Stimulated activated CD8-positive, alpha-beta memory T cell treated with anti-CD3 and anti-CD28 coated beads, Interleukin-15, amount 100 ng/mL, for 1 hour (primary cell): Measurements from ENCODE around the gene FRMD4A.
"Not testable (repeated sequence)": the region's sequence is repeated elsewhere in the genome, so short reads cannot be mapped to it uniquely, and the experiment has no call there.

ENCODE experiments used
- DNase-seq: peaks from one replicate; pipeline ENCODE4 v3.0.0-alpha.2; 2020; ENCODE audit warnings: low read depth

Gene FRMD4A

DNA sequence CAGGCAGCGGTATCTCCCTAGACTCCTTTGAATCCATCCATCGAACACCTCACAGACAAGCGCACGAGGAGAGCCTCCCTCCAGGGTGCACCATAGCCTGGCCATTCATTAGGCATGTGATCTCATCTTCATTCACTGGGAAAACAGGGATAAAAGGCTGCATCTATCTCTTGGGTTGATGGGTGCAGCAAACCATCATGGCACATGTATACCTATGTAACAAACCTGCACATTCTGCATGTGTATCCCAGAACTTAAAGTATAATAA, 552.1 kb downstream of the FRMD4A start:
- DNase-seq, result not testable (repeated sequence)

DNA sequence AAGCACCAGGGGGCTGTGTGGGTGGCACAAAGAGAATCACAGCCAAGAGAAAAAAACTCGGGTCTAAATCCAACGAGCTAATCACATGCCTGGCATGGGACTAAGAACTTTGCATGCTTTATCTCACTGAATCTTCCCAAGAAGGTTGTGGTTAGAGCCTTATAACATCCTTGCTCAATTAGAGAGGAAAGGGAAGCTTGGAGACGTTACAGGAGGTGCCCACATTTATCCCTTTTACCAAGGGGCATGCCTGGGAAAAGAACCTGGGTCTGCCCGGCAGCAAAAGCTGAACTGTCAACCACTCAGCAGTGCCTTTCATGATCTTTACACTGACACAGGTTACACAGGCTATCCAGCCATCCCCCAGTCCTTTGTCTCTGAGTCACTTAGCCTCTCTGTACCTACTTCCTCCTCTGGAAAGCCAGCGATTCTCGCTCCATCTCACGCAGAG, 553.8 kb downstream of the FRMD4A start:
- no peak for DNase-seq

DNA sequence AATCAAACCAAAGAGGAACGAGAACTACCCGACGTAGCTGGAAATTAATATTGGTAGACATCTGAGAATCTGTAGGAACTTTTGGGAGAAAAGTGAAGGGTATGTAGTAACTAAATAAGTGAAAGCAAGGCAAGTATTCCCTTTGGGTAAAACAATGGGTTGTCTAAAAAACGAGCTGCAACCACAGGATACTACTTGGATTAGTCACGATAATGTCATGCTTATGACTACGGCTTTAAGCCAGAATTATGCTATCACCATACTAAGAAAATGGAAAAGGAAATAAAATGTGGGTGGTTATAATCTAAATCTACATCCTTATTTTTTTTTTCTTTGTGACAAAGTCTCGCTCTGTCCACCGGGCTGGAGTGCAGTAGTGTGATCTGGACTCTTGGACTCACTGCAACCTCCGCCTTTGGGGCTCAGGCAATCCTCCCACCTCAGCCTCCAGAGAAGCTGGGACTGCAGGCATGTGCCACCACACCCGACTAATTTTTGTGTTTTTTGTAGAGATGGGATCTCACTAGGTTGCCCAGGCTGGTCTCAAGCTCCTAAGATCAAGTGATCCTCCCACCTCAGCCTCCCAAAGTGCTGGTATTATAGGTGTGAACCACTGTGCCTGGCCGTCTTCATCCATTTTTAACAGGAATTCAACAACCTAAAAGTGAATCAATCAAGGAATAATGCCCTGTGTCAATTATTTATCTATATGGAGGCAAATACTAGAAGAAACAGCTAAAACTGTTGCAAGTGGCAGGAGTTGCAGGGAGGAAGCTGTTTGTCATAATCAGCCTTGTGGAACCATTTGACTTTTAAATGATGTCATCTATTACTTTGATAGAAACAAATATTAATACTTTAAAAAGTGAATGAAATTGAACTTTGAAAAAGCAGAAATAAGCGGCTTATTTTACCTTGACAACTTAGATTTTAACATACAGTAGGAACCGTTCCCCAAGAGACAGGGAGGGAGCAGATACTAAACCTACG, 554.6 kb downstream of the FRMD4A start:
- no peak for DNase-seq

DNA sequence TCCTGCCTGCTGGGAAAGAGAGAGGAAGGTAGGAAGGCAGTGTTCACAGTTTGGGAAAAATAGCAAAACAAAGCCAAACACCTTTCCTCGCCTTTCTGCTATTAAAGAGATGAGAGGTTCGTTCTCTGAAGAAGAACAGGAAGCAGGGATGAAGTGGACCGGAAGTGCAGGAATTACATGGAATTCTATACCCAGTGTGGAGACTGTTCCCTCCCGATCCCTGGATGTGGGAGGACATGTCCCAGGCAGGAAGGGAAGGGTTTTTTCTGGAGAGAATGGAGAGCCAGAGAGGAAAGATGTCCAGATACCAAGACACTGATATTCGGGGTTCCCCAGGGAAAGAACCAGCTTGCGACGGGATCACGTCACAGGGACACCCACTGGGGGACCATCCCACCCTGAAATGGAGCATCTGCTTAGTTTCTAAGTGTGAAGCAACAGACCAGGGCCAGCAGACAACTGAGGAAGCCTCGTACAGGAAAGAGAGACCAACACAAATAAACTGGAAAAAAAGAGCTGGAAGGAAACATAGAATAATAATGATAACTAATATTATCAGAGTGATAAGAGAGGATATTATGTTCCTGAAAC, 556.3 kb downstream of the FRMD4A start:
- no peak for DNase-seq

DNA sequence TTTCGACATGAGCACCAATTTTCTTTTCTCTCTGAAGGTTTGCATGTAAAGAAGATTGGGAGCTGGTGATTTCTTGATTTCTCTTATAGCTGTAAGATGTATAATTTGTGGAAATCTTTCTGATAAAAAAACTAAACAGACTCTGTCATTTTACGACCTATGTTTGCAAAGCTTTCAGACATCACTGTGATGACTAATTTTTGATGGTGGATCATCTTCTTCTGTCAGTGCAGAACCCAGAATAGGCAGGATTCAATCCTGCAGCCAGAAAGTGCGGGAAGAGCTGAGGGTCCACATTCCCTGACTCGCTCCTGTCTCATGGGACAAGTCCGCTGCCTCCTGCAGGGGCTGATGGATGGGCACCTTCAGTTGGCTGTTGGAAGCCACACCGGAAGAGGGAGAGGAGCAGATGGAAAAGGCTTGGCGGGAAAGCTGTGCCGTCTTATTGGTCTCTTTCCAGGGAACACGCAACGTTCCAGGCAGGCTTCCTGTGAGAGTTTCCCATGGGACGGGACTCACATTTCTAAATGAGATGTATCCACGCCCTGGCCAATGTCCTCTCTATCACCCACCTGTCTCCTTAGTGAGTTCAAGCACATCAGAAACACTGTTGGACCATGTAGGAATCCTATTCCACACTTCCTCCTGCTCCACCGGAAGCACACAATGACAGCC, 557.1 kb downstream of the FRMD4A start:
- no peak for DNase-seq

DNA sequence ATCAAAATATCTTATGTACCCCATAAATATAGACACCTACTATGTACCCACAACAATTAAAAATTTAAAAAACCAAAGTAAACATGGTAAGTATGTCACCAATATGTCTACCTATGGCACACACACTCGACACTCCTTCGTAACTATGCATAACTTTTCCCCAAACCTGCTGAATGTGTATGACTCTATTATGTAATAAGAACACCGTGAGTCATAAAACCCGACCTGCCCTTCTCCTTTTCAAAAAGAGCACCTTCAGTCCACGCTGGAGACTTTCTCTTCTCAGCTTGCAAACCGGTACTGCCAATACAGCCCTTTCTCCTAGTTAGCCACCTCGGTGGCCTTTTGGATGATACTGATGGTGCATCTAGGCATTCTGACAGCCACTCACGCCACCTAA, 557.7 kb downstream of the FRMD4A start:
- no peak for DNase-seq

DNA sequence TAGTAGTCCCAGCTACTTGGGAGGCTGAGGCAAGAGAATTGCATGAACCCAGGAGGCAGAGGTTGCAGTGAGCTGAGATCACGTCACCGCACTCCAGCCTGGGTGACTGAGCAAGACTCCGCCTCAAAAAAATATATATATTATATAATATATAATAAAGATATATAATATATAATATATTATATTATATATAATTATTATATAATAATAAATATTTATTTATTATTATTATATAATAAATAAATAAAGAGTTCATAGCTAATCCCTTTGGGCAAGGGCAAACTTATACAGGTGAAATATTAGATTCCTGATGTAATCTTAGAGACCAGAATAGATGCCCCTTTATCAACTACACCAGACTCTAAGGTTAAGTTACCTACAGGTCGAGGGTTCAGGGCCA, 558.7 kb downstream of the FRMD4A start:
- no peak for DNase-seq

DNA sequence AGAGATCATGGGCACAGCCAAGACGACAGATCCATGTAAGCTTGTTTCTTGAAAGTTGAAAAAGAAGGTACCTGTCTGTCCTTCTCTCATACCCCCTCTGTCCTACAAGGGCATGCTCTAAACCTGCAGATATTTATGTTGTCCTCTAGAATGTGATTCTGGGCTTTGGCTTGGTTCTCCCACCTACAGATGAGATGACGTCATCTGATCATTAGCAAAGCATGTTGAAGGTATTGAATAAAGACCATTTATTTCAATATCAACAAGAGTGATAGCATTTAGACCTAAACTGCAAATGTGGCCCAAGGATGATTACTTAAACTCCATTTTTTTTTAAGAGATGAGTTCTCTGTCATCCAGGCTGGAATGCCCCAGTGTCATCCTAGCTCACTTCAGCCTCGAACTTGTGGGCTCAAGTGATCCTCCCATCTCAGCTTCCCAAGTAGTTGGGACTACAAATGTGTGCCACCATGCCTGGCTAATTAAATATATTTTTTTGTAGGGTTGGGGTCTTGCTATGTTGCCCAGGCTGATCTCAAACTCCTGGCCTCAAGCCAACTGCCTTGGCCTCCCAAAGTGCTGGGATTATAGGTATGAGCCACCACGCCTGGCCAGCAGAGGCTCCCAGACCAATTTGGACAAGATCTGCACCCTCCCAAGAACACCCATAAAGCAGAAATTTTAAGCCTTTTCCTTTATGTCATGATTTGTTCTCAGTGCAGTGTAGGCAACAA, 559.8 kb downstream of the FRMD4A start:
- no peak for DNase-seq

DNA sequence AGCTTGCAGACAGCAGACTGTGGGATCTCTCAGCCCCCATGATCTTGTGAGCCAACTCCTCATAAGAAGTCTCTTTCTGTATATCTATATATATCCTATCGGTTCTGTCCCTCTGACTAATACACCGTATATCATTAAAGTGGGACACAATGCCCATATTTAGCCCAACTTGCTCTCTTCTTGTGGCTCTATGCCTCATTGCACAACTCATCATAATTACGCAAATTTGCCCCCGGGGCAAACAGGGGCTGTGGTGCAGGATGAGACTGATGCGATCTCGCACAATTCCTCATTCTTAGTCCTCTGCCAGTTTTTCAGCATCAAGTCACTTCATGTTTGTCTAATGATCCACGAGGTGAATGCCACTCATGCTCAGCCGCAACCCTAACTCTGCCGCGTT, 560.8 kb downstream of the FRMD4A start:
- no peak for DNase-seq

DNA sequence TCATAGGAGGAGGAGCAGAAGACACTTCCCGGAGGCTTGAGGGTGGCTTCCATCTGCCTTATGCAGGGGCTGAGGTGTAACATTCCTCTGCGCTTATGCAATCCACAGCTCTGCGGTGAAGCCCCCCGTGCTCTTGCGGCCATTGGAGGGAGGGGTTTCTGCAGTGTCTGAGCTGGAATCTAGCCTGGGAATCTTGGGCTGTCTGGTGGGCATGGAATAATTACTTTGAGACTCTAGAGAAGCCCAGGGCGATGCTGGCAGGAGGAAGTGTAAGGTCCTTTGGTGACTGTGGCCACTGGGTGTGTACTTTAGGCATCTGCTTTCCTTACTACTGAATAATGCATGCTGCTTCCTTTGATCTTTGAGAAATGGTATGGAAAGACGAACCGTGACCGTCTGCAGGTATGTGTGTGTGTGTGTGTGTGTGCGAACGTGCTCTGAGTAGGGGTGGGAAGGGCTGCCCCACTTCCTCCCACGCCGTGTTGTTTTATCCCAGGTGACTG, 563.0 kb downstream of the FRMD4A start:
- no peak for DNase-seq

DNA sequence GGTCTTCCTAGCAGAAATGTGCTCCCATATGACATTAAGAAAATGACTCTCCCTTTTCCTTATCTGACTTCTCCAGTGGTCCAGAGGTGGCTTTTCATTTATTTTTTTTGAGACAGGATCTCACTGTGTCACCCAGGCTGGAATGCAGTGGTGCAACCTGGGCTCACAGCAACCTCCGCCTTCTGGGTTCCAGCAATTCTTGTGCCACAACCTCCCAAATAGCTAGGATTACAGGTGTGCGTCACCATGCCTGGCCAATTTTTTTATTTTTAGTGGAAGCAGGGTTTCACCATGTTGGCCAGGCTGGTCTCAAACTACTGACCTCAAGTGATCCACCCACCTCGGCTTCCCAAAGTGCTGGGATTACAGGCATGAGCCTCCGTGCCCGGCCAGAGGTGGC, 563.6 kb downstream of the FRMD4A start:
- DNase-seq, result not testable (repeated sequence)

DNA sequence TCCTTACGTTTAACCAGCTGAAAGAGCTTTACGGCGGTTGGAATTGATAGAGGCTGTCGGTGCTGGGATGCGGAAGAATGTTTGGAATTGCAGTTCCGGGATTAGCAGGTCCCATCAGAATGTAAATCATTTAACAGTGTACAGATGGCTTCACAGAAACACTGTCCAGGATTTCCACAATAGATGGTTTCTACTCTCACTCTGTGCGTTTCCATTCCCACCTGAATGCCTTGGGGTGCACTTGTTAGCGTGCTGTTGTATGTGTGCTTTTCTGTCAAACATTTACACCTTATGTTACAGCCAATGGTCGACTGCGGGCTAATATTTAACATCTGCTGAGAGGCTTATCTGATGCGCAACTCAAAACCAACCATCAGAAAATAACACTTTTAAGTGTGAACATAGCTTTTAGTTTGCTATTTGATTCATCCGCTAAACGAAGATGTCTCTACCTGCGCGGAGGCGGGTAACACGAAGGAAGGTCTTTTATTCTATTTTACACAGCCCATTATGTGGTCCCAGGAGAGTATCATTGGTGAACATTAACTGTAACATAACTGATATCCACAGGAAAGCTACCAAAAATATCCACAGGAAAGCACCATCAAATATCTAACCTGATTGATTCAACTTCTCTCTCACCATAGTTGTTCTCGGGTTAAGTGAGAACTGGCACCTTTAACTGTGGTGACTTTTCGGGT, 564.9 kb downstream of the FRMD4A start:
- no peak for DNase-seq

DNA sequence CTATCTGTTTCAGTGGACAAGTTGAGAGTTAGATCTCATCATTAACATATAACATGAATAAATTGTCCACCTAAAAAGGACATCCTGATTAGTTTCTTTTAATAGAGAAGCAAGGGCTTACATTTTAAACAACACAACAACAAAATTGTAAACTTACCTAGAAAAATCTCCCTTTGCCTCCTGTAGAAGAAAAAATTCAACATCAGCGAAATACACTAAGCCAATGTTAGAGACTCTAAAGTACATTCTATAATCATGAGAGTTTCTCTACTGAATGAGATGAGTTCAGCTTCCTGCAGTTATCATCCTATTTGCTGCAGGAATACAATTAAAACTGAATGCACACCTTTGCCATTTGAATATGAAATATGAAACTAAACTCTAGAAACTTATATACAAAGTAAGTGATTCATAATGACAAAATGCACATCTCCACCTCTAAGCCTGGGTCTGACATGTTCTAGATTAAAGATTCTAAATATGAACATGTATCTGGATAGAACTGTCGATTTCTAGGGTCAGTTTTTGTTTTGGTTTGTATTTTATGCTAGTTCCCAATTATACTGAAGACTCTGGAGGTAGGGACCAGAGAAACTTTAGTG, 569.1 kb downstream of the FRMD4A start:
- DNase-seq, result no peak

DNA sequence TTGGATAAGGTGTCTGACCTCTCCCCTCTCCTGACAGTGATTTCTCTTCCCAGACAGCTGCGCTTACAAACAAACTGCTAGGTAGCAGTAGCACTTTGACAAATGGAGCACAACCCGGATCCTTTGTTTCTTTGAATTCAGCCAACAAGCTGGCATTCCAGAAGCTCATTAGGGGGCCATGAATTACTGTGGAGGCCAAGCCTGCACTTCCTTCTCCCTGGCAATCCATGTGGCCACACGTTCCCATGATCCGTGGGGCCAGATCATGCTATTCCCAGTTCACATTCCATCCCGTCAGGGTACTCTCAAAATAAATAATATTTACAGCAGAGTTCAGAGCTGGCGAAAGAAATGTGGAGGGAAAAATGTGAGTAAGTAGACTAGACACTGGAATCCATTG, 571.6 kb downstream of the FRMD4A start:
- no peak for DNase-seq

DNA sequence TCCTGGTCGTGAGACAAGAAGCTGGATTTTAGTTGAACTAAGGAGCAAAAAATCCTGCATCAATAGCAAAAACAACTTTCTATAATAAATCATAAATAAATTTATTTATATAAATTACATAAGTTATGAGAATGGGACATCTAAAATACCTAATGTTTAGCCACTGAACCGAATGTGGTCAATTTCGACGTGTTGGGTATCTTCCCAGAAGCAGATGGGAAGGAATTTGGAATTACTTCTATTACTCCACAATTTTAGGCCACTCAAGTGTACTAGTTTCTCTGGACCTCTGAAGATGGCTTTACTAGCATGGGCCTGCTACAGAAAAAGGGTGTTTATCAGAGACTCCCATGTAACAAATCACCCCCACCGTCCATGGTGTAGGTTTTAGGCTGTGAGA, 572.0 kb downstream of the FRMD4A start:
- no peak for DNase-seq

DNA sequence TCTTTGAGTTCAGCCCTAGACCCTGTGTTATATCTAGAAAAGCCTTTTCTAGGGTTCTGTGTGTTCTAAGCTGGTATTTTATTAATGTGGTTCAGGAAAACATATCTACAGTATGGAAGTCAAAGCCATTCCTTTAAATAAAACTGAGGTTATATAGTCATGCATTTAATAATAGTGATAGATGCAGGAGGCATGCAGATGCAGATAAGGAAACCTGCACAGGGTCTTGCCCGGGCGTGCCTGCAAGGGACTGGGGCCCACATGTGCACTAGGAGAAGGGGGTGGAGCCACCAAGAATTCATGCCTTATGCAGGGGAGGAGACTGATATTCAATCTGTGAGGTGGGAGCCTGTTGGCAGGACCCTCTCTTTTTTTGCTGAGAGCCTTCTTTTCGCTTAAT, 572.4 kb downstream of the FRMD4A start:
- no peak for DNase-seq

DNA sequence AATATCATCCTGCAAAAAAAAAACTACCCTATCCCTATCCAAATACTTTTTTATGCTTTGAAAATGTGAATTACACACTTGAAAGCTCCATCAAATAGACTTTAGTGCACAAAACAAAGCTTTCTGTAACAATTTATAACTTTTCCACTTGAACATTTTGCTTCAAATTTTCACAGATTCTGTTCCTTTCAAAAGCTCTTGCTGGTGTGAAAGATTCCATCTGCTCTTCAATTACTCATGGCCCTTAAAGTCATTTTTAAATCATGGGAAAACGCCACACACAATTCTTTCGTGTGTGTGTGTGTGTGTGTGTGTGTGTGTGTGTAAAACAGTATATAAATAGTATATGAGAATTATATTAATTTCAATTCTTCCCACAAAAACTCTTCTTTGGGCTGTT, 576.4 kb downstream of the FRMD4A start:
- DNase-seq, result no peak

DNA sequence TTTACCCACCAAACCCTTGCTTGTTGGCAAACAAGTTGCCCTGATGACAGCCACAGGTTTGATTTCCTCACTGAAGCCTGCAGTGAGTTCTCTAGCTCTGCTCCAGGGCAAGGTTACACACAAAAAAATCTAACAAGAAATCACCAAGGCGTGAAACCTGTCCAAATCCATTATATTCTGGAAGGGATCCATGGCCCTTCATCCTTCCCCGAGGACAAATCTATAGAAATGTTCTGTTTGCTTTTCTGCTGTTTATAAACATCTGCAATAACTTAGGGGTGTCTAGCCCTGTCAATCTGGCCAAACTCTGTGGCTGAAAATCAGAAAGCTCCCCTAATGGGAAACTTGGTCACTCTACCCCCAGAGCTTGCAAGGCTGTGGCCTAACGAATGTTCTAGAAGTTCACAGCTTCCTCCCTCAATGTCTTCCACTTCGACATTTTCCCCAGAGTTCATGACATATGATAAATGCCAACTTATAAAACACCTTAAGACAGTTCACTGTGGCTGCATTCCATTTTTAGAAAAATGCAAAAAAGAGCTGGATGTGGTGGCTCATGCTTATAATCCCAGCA, 579.4 kb downstream of the FRMD4A start:
- DNase-seq, result no peak

DNA sequence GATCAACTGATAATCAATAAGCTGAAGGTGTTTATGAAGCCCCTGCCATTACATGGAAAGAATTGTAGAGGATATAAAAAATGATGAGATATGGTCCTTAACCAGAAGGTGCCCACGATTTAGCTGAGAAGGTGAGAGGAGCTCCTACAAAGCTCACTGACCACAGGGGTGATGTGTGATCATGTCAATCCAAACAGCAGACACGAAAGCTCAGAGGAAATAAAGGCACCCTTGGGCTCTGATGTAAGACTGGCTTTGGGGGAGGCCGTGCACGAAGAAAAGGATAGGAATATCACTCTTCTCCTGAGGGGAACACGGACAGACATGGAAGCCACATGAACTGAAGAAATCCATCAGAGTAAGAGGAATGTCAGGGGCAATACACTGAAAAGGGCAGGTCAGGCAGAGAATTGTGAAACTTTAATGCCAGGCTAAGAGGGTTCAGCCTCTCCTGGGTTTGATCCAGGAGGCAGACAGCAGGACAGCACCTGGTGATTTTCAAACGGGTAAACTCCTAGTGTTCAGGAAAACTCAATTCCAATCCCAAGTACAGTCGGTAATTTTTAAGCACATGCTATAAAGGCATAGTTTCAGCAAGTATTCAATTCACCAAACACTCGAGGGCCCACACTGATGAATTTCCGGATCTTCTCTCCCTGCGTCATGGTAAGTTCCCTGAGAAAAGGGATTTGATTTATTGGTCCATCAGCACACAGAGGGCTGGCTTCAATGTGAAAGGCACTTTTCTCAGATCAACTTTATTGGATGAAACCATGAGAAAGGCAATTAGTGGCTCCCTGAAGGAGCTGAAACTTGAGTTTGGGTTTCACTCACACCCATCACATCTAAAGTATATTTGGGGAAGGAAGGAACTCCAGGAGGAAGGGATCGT, 580.2 kb downstream of the FRMD4A start:
- no peak for DNase-seq

DNA sequence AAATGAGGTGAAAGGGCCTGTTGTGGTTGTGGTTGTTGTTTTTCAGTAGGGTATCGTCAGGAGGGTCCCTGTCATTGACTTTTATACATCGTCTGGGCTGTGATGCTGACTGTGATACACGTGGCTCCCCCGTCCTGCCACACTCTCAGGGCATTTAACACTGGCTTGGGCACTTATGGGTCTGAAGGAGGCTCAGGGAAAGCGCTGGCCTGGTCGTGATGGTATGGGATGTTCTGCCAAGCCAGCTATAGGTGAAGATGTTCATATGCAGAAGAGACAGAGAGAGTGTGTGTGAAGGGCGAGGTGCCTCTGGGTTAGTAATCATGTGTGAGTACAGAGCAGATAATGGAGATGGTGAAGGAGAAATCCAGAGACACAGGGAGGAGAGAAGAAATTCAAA, 585.5 kb downstream of the FRMD4A start:
- DNase-seq, result no peak
